Progenitor cell of endocrine pancreas (in vitro differentiated cells): ENCODE data around the gene CLEC2L. TPM values are rescaled to one million over a fixed set of nuclear protein-coding genes. Genes with fewer than 3 reads are reported as not detected.

Source experiments
- DNase-seq: peaks from one replicate; pipeline ENCODE4 v3.0.0; 2021; ENCODE audit warnings: low spot score; ENCODE audit not compliant: unreplicated experiment
- H3K27ac Mint-ChIP-seq: 2 replicates; pipeline ENCODE4 v1.8.0; 2021; ENCODE audit warnings: mild to moderate bottlenecking, moderate library complexity, mixed read lengths
- H3K27me3 Mint-ChIP-seq: 2 replicates; pipeline ENCODE4 v1.8.0; 2021; ENCODE audit warnings: mixed read lengths
- H3K36me3 Mint-ChIP-seq: 2 replicates; pipeline ENCODE4 v1.8.0; 2022; ENCODE audit warnings: mixed read lengths; ENCODE audit not compliant: insufficient read depth
- H3K4me1 Mint-ChIP-seq: 2 replicates; pipeline ENCODE4 v1.8.0; 2021; ENCODE audit warnings: low read depth, mixed read lengths
- H3K4me3 Mint-ChIP-seq: 2 replicates; pipeline ENCODE4 v1.8.0; 2021; ENCODE audit warnings: low read depth, mild to moderate bottlenecking, moderate library complexity, mixed read lengths
- H3K9me3 Mint-ChIP-seq: 2 replicates; pipeline ENCODE4 v1.8.0; 2021; ENCODE audit warnings: low read depth, mixed read lengths
- CTCF ChIP-seq: fragments of 200-600 bp; sonication (generic); IDR thresholded peaks from one replicate; pipeline ENCODE4 v1.5.0; 2021; ENCODE audit warnings: antibody characterized with exemption, mild to moderate bottlenecking; ENCODE audit not compliant: unreplicated experiment
- total RNA-seq: library from RNA; stranded (reverse); gene quantifications from 2 replicates; pipeline ENCODE4 v1.2.1, GENCODE V29; 2021

Gene CLEC2L
- total RNA-seq, 1 donor from 2014 or later = not detected

GRCh38 chr7:139568346-139568675, 44.8 kb downstream of the CLEC2L start:
- no peak for TF ChIP-seq CTCF
- no peak for DNase-seq
- no peaks in the 10 kb centered on the region for H3K9me3 Mint-ChIP-seq
- peaks cover 11% of the 10 kb centered on the region for H3K4me1 Mint-ChIP-seq
- H3K36me3 Mint-ChIP-seq = peaks cover 37% of the 10 kb centered on the region
- H3K4me3 Mint-ChIP-seq = no peak overlapping the region
- no peaks in the 10 kb centered on the region for H3K27me3 Mint-ChIP-seq
- H3K27ac Mint-ChIP-seq = peak overlapping the region; percentile 83

GRCh38 chr7:139568813-139569490, 45.5 kb downstream of the CLEC2L start:
- Mint-ChIP-seq H3K27me3 (no peaks in the 10 kb centered on the region), H3K27ac (no peak overlapping the region), H3K9me3 (no peaks in the 10 kb centered on the region), H3K4me3 (no peak overlapping the region), H3K36me3 (peaks cover 36% of the 10 kb centered on the region), H3K4me1 (peaks cover 9% of the 10 kb centered on the region)
- TF ChIP-seq CTCF = no peak
- no peak for DNase-seq

- H3K4me3 Mint-ChIP-seq = no peak overlapping the region
- peaks cover 5% of the 10 kb centered on the region for H3K4me1 Mint-ChIP-seq
- no peaks in the 10 kb centered on the region for H3K9me3 Mint-ChIP-seq
- no peak for DNase-seq
- H3K27ac Mint-ChIP-seq = peak overlapping the region; percentile 76
- H3K27me3 Mint-ChIP-seq = no peaks in the 10 kb centered on the region
- no peak for TF ChIP-seq CTCF
- H3K36me3 Mint-ChIP-seq = peaks cover 31% of the 10 kb centered on the region
Measured at GRCh38 chr7:139570119-139570518, 46.6 kb downstream of the CLEC2L start.

GRCh38 chr7:139570626-139571025, 47.1 kb downstream of the CLEC2L start:
- Mint-ChIP-seq H3K36me3 (peaks cover 36% of the 10 kb centered on the region), H3K27ac (peak overlapping the region; percentile 85), H3K4me3 (no peak overlapping the region), H3K4me1 (peaks cover 2% of the 10 kb centered on the region), H3K9me3 (no peaks in the 10 kb centered on the region), H3K27me3 (no peaks in the 10 kb centered on the region)
- TF ChIP-seq CTCF = no peak
- DNase-seq = no peak

GRCh38 chr7:139571190-139571589, 47.7 kb downstream of the CLEC2L start:
- Mint-ChIP-seq H3K4me1 (peaks cover 2% of the 10 kb centered on the region), H3K36me3 (peaks cover 37% of the 10 kb centered on the region), H3K27ac (peak overlapping the region; percentile 85), H3K4me3 (no peak overlapping the region), H3K9me3 (no peaks in the 10 kb centered on the region), H3K27me3 (no peaks in the 10 kb centered on the region)
- DNase-seq = no peak
- no peak for TF ChIP-seq CTCF
